ENCODE results near the gene CPEB1. TPM values are rescaled to one million over a fixed set of nuclear protein-coding genes. Genes with fewer than 3 reads are reported as not detected.

CPEB1 gene
- total RNA-seq (1 to 10 TPM in 3 of 6 donors, under 1 TPM in 3; 0.42 to 1.6 (median 1.1) TPM), polyA plus RNA-seq (1 to 10 TPM in 1 of 2 donors, under 1 TPM in 1; 0.68 to 2.9 TPM)

GRCh38 chr15:82647045-82647834, at the start of gene CPEB1:
Gene CPEB1, minus strand, starts transcription at chr15:82647363. Its CDS starts 18,904 bp downstream, at chr15:82628459.
- peak within 1 kb of the TSS; percentile 30 to 48 (median 39) for H3K4me3 ChIP-seq
- intact Hi-C loops (cut with DNase I), result no loop called here
- no peak for TF ChIP-seq CTCF (IDR thresholded peaks at IDR 0.05)
- peak; percentile 68 to 84 (median 74) for ATAC-seq
- peak; percentile 46 to 82 (median 62) for DNase-seq
- no peak for FAIRE-seq
- WGBS, 2 donors, result 8 to 9% methylated on average over 69 to 96 of the region's 96 CpGs
- H3K27ac ChIP-seq, result no peak within 1 kb of the TSS
- peaks cover 0 to 8% (median 7%) of the 10 kb centered on the region in 3 donors for H3K4me1 ChIP-seq
- H3K27me3 ChIP-seq, result no peaks in the 10 kb centered on the region
- H3K36me3 ChIP-seq, result no peaks in the 10 kb centered on the region
- H3K9me3 ChIP-seq, result no peaks in the 10 kb centered on the region

GRCh38 chr15:82692171-82692570, 45.0 kb upstream of the CPEB1 start:
- H3K27ac ChIP-seq, result no peak overlapping the region
- FAIRE-seq (no peak), DNase-seq (no peak), ATAC-seq (no peak)
- H3K4me1 ChIP-seq, result no peaks in the 10 kb centered on the region
- 82 to 84% methylated on average over 23 of the region's 23 CpGs for WGBS, 2 donors
- H3K36me3 ChIP-seq, result no peaks in the 10 kb centered on the region
- TF ChIP-seq CTCF (IDR thresholded peaks at IDR 0.05), result no peak
- no peak overlapping the region for H3K4me3 ChIP-seq
- intact Hi-C loops (cut with DNase I), result no loop called here
- no peaks in the 10 kb centered on the region for H3K9me3 ChIP-seq
- H3K27me3 ChIP-seq, result no peaks in the 10 kb centered on the region

GRCh38 chr15:82689147-82689546, 42.0 kb upstream of the CPEB1 start:
- no peaks in the 10 kb centered on the region for H3K27me3 ChIP-seq

GRCh38 chr15:82688691-82689090, 41.5 kb upstream of the CPEB1 start:
- FAIRE-seq (no peak), DNase-seq (no peak), ATAC-seq (no peak)
- no peaks in the 10 kb centered on the region for H3K9me3 ChIP-seq
- no peaks in the 10 kb centered on the region for H3K36me3 ChIP-seq
- H3K27me3 ChIP-seq, result no peaks in the 10 kb centered on the region
- no peak overlapping the region for H3K4me3 ChIP-seq
- TF ChIP-seq CTCF (IDR thresholded peaks at IDR 0.05), result no peak
- 74 to 84% methylated on average over 10 of the region's 10 CpGs for WGBS, 2 donors
- intact Hi-C loops (cut with DNase I), result no loop called here
- H3K4me1 ChIP-seq, result no peaks in the 10 kb centered on the region
- H3K27ac ChIP-seq, result no peak overlapping the region

More at GRCh38 chr15:82689147-82689546, 42.0 kb upstream of the CPEB1 start:
- Histone ChIP-seq H3K9me3 (no peaks in the 10 kb centered on the region), H3K4me1 (no peaks in the 10 kb centered on the region), H3K4me3 (no peak overlapping the region), H3K27ac (no peak overlapping the region), H3K36me3 (no peaks in the 10 kb centered on the region)
- intact Hi-C loops (cut with DNase I), result no loop called here
- FAIRE-seq (no peak), DNase-seq (no peak), ATAC-seq (no peak)
- WGBS, 2 donors, result 89 to 94% methylated on average over 8 of the region's 8 CpGs
- TF ChIP-seq CTCF (IDR thresholded peaks at IDR 0.05), result no peak

- intact Hi-C loops (cut with DNase I), result no loop called here
- H3K4me3 ChIP-seq, result peak overlapping the region in 3 of 4 donors; percentile 39 to 93 (median 80)
- WGBS, 2 donors, result 88 to 91% methylated on average over 10 of the region's 10 CpGs
Observed at GRCh38 chr15:82681371-82681770, 34.2 kb upstream of the CPEB1 start.

More at GRCh38 chr15:82681371-82681770, 34.2 kb upstream of the CPEB1 start:
- DNase-seq (peak in 2 of 6 donors; percentile 6 to 26), ATAC-seq (no peak), FAIRE-seq (no peak)
- Histone ChIP-seq H3K4me1 (no peaks in the 10 kb centered on the region), H3K27me3 (no peaks in the 10 kb centered on the region), H3K9me3 (no peaks in the 10 kb centered on the region), H3K36me3 (no peaks in the 10 kb centered on the region), H3K27ac (no peak overlapping the region)
- no peak for TF ChIP-seq CTCF (IDR thresholded peaks at IDR 0.05)
